Heart right ventricle (tissue), 16 donors: ENCODE results near the gene FBXO8. TPM values are rescaled to one million over a fixed set of nuclear protein-coding genes. Genes with fewer than 3 reads are reported as not detected.

Source experiments
- ATAC-seq, 8 donors: fragments of 200-7000 bp; cut with Tn5 transposase; one replicate each; pipeline ENCODE4 v1.9.1; 2020; ENCODE audit warnings: mild to moderate bottlenecking in 8 of 8, moderate library complexity in 8 of 8, moderate number of reproducible peaks in 1 of 8
- DNase-seq, 2 donors: peaks; one replicate each; pipeline ENCODE4 v3.0.0-alpha.2; 2020
- H3K27ac ChIP-seq, 10 donors: fragments of 200-600 bp; sonication (generic) in 2 of 10; one replicate each; pipeline versions ENCODE4 v1.5.0 to v1.8.0; 2020 to 2022; ENCODE audit warnings: mild to moderate bottlenecking in 3 of 10
- H3K27me3 ChIP-seq, 7 donors: fragments of 200-600 bp; one replicate each; pipeline ENCODE4 v1.8.0; 2021 to 2022; ENCODE audit warnings: mild to moderate bottlenecking in 2 of 7
- H3K36me3 ChIP-seq, 9 donors: fragments of 200-600 bp; sonication (generic) in 1 of 9; one replicate each; pipeline versions ENCODE4 v1.5.0 to v1.8.0; 2020 to 2022; ENCODE audit warnings: mild to moderate bottlenecking in 2 of 9
- H3K4me1 ChIP-seq, 9 donors: fragments of 200-600 bp; sonication (generic) in 1 of 9; one replicate each; pipeline versions ENCODE4 v1.5.0 to v1.8.0; 2020 to 2022; ENCODE audit warnings: mild to moderate bottlenecking in 4 of 9
- H3K4me3 ChIP-seq, 10 donors: fragments of 200-600 bp; sonication (generic) in 2 of 10; one replicate each; pipeline versions ENCODE4 v1.5.0 to v1.8.0; 2020 to 2022; ENCODE audit warnings: mild to moderate bottlenecking in 7 of 10, moderate library complexity in 2 of 10
- H3K9me3 ChIP-seq, 11 donors: fragments of 200-600 bp in 10 of 11; sonication (generic) in 2 of 11; one replicate each; pipeline versions ENCODE4 v1.5.0 to v1.8.0; 2013 to 2022; ENCODE audit warnings: mild to moderate bottlenecking in 2 of 11, control low read depth in 1 of 11, moderate library complexity in 1 of 11
- WGBS, 2 donors: extraction: QIAGEN DNeasy Blood & Tissue Kit; methylation state at CpG; one replicate each; pipeline ENCODE4 v1.1.7; 2013; ENCODE audit warnings: inconsistent platforms in 1 of 2; 5-methylcytosine and 5-hydroxymethylcytosine counted together
- intact Hi-C, 10 donors: fragments of 100-400 bp; cut with DNase I; formaldehyde crosslinking; loops; one replicate each; pipeline versions ENCODE4 v1.11.1 to v1.14.2; 2022
- polyA plus RNA-seq, 2 donors: library from polyadenylated mRNA; stranded (reverse); fragments of 200-250 nt; gene quantifications; one replicate each; pipeline ENCODE4 v1.2.3, GENCODE V29; 2013
- total RNA-seq, 10 donors: library from RNA; stranded (reverse); fragmentation: NEBNext Ultra II Directional in 3 of 10; extraction: Animal tissue kit (Norgen Biotek cat#: 25700) in 3 of 10; gene quantifications; one replicate each; pipeline versions ENCODE4 v1.2.1 to v1.2.4, GENCODE V29; 2021 to 2023
- TF ChIP-seq, protein P1 (sequence below), 9 donors: fragments of 200-600 bp; sonication (generic) in 2 of 9; IDR thresholded peaks; one replicate each; pipeline versions ENCODE4 v1.5.0 to v1.8.0; 2021 to 2022; ENCODE audit warnings: antibody characterized with exemption in 9 of 9, mild to moderate bottlenecking in 5 of 9, moderate library complexity in 1 of 9
- donor health status: Arrhythmogenic right ventricular cardiomyopathy.
- donor health status: ischemic (EF 13 %, LVEDD 7.1; RV severe dilation, severe dysfunction).
- donor health status: healthy with polysubstance abuse.
- donor health status: DM: no; HTN: yes; CAD: no.
- donor health status: DM: no; HTN: no; CAD: no.
- donor health status: ischemic (EF 25% LVEDD 6.9; RV normal size, moderate dysfunction).
- donor health status: ischemic (EF 25% LVEDD 5.7; RV mildly dilated, moderate dysfunction).
- donor health status: healthy.
- donor health status: DM: yes; HTN: yes; CAD: no.
- donor health status: Ischemic cardiomyopathy.
- donor health status: ischemic (EF 35%, LVEDD 5.7; RV mildly dilated, moderate dysfunction).
- donor health status: nonischemic (EF 11% LVEDD 7.7; RV severe dilation, severe dysfunction).
- donor health status: DM: yes; HTN: yes; CAD: no.
- donor health status: PGD.
- donor health status: ischemic (EF 29% LVEDD 5.4; RV normal size, mild dysfunction).
- donor health status: nonischemic (EF 23%, LVEDD 6.1; RV moderate dilation, normal function).

Gene FBXO8
- total and polyA plus RNA-seq, 12 donors = 18.3 to 40.0 (median 27.4) TPM

DNA sequence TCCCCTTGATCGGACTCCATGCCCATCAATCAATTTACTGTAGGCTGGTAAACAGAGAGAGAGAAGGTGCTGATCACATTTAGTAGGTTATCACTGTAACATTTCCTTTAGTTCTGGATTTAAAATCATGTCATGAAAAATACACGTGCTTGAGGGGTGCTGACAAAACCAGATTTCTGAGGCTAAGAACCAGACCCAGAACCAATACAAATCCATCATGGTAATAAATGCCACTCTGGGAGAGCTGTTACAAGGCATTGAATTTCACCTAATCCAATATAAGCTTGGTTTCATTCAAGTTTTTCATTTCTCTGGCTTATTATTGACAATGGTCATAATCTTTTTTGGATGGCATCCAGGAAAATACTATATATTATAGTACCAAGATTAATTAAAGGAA lies 54.5 kb downstream of the FBXO8 start:
- TF ChIP-seq, protein P1, sequence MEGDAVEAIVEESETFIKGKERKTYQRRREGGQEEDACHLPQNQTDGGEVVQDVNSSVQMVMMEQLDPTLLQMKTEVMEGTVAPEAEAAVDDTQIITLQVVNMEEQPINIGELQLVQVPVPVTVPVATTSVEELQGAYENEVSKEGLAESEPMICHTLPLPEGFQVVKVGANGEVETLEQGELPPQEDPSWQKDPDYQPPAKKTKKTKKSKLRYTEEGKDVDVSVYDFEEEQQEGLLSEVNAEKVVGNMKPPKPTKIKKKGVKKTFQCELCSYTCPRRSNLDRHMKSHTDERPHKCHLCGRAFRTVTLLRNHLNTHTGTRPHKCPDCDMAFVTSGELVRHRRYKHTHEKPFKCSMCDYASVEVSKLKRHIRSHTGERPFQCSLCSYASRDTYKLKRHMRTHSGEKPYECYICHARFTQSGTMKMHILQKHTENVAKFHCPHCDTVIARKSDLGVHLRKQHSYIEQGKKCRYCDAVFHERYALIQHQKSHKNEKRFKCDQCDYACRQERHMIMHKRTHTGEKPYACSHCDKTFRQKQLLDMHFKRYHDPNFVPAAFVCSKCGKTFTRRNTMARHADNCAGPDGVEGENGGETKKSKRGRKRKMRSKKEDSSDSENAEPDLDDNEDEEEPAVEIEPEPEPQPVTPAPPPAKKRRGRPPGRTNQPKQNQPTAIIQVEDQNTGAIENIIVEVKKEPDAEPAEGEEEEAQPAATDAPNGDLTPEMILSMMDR (IDR thresholded peaks at IDR 0.05) = no peak
- Histone ChIP-seq H3K4me1 (no peaks in the 10 kb centered on the region), H3K27ac (no peak overlapping the region), H3K9me3 (no peaks in the 10 kb centered on the region), H3K4me3 (no peak overlapping the region), H3K27me3 (no peaks in the 10 kb centered on the region), H3K36me3 (peaks cover 0 to 8% (median 0%) of the 10 kb centered on the region in 9 donors)
- DNase-seq (no peak), ATAC-seq (no peak)
- intact Hi-C loops = loop anchor here in 4 of 10 donors (10.0 kb wide), 1 partner anchor 86 kb away; no protein-coding TSS in a partner anchor
- 67 to 68% methylated on average over 2 of the region's 2 CpGs for WGBS, 2 donors

DNA sequence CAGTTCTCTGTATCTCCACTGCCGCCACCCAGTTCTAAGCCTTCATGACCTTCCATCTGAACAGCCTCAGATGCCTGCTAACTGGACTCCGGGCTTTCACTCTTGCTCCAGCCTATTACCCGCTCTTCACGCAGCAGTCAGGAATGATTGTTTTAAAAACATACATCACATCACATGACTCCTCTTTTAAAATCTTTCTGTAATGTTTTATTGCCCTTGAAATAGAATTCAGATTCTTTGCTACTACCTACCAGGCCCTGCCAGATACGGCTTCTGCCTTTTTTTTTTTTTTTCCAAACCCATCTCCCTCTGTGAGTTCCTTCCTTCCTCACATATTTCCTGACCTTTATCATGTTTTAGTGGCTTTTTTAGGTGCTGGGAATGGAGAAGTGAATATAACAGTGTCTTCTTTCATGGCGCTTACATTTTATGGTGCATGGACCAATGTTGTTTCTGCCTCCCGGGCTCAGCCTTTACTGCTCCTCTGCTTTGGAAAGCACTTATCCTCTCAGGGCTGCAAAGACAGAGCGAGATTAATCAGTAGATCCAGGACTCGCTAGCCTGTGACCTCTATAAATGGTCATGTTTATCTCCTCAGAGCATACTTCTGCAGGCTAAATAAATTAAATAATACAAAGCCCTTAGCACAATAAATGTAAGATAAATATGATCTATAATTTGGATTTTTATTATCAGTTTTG lies 58.0 kb downstream of the FBXO8 start:
- no peak for DNase-seq
- intact Hi-C loops = loop anchor here in 4 of 10 donors (10.0 kb wide), 1 partner anchor 89 kb away; no protein-coding TSS in a partner anchor
- peaks cover 0 to 13% (median 0%) of the 10 kb centered on the region in 7 donors for H3K27me3 ChIP-seq
- H3K4me1 ChIP-seq = no peaks in the 10 kb centered on the region
- no peaks in the 10 kb centered on the region for H3K9me3 ChIP-seq
- 63 to 68% methylated on average over 9 of the region's 9 CpGs for WGBS, 2 donors
- no peak for ATAC-seq
- H3K36me3 ChIP-seq = no peaks in the 10 kb centered on the region
- H3K4me3 ChIP-seq = no peak overlapping the region
- H3K27ac ChIP-seq = no peak overlapping the region
- TF ChIP-seq, protein P1 (IDR thresholded peaks at IDR 0.05) = no peak

DNA sequence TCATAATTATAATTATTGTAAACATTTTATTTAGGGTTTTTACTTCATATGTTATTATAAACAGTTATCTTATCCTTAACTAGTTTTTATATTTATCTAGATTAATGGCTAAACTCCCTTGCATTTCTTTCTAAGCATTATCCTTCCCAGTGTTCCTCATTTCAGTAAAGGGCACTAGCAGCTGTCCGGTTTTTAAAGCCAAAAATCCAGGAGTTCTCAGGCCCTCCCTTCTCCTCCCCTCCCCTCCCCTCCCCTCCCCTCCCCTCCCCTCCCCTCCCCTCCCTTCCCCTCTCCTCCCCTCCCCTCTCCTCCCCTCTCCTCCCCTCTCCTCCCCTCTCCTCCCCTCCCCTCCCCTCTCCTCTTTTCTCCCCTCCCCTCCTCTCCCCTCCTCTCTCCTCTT lies 58.9 kb downstream of the FBXO8 start:
- H3K27ac ChIP-seq = no peak overlapping the region
- H3K27me3 ChIP-seq = peaks cover 0 to 23% (median 0%) of the 10 kb centered on the region in 7 donors
- H3K4me3 ChIP-seq = no peak overlapping the region
- DNase-seq (no peak), ATAC-seq (no peak)
- 72 to 74% methylated on average over 1 of the region's 1 CpG for WGBS, 2 donors
- TF ChIP-seq, protein P1 (IDR thresholded peaks at IDR 0.05) = no peak
- H3K9me3 ChIP-seq = no peaks in the 10 kb centered on the region
- H3K4me1 ChIP-seq = no peaks in the 10 kb centered on the region
- no peaks in the 10 kb centered on the region for H3K36me3 ChIP-seq
- intact Hi-C loops = loop anchor here in 6 of 10 donors (5.0 to 10.0 kb wide), 2 partner anchors 90 to 93 kb away; no protein-coding TSS in a partner anchor

- Histone ChIP-seq H3K27me3 (peaks cover 0 to 44% (median 16%) of the 10 kb centered on the region in 7 donors), H3K4me3 (no peak overlapping the region), H3K9me3 (no peaks in the 10 kb centered on the region), H3K36me3 (no peaks in the 10 kb centered on the region), H3K27ac (no peak overlapping the region), H3K4me1 (peaks cover 0 to 13% (median 9%) of the 10 kb centered on the region in 9 donors)
- intact Hi-C loops = loop anchor here in 6 of 10 donors (5.0 to 10.0 kb wide), 2 partner anchors 92 to 95 kb away; no protein-coding TSS in a partner anchor
- no peak for ATAC-seq
- no peak for DNase-seq
- TF ChIP-seq, protein P1 (IDR thresholded peaks at IDR 0.05) = peak; percentile 24 to 66 (median 61)
- 46 to 56% methylated on average over 4 of the region's 4 CpGs for WGBS, 2 donors
Measured at GRCh38 chr4:174222266-174222872, 61.1 kb downstream of the FBXO8 start.
